ENCODE results near the gene CA10. TPM values are rescaled to one million over a fixed set of nuclear protein-coding genes. Genes with fewer than 3 reads are reported as not detected.

Gene CA10
- total RNA-seq, 6 experiments from 2014 or later, result not detected

DNA sequence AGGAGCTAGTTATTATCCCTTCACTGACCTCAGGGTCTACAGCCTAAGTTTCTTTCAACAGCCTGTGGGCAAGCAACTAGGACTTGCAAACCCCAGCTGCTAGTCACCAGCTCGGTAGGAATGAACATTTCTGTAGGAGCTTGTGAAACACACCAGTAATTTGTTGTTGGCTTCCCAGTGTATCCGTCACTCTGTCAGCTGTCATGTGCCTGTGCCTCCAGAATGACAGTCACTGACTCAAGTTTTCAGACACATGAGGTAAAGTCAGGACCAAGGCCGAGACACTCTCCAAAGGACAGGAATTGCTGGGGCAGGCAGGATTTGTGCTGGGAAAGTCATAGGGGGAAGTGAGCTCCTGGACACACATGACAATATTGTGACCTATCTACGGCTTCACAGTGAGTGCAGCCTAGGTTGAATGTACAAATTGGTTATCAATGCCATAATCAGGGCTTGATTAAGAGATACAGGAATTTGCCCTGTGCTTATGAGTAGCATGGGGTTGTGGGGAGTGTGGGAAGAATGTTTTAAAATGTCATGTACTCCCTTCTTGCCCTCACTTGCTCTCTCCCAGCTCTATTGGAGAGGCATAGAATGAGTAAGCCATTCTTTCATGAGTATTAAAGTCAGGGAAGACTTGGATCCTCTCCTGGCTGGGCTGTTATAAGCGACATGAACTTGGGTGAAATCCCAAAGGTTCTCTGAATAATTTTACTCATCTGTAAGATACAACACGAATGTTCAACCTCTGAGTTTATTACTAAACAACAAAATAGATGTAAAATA is 506.8 kb downstream of the CA10 start:
- peaks cover 45% of the 10 kb centered on the region for H3K9me3 Mint-ChIP-seq
- H3K36me3 Mint-ChIP-seq (ENCODE audit: low read depth), result no peaks in the 10 kb centered on the region
- TF ChIP-seq CTCF (IDR thresholded peaks at IDR 0.05), result no peak
- no peak overlapping the region for H3K4me3 Mint-ChIP-seq
- peaks cover 3% of the 10 kb centered on the region for H3K27me3 Mint-ChIP-seq (ENCODE audit: insufficient read depth)
- H3K27ac Mint-ChIP-seq, result no peak overlapping the region
- no peak for DNase-seq
- no peaks in the 10 kb centered on the region for H3K4me1 Mint-ChIP-seq (ENCODE audit: low read depth)

DNA sequence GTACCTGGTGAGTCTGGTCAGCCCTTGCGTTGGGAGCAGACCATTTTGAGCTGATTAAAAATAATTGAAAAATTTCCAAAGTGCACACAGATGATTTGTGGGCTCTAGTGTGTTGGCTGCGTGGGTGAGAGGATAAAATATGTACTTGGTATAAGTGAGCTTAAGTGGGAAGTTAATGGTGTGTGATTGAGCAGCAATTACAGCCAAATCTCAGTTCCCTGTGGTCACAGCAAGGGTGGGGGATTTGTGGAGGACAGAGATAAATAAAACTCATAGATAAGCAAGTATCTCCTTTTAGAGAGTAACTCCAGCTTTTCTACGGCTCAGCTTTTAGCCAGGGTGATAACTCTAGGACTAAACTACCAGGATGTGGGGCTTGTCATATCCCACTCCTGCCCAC is 507.7 kb downstream of the CA10 start:
- Mint-ChIP-seq H3K4me1 (ENCODE audit: low read depth) (no peaks in the 10 kb centered on the region), H3K9me3 (peaks cover 45% of the 10 kb centered on the region), H3K36me3 (ENCODE audit: low read depth) (no peaks in the 10 kb centered on the region), H3K4me3 (no peak overlapping the region), H3K27me3 (ENCODE audit: insufficient read depth) (peaks cover 3% of the 10 kb centered on the region), H3K27ac (no peak overlapping the region)
- no peak for DNase-seq
- TF ChIP-seq CTCF (IDR thresholded peaks at IDR 0.05), result no peak

- Mint-ChIP-seq H3K27ac (no peak overlapping the region), H3K9me3 (peaks cover 46% of the 10 kb centered on the region), H3K4me3 (no peak overlapping the region), H3K27me3 (ENCODE audit: insufficient read depth) (peaks cover 3% of the 10 kb centered on the region), H3K36me3 (ENCODE audit: low read depth) (no peaks in the 10 kb centered on the region), H3K4me1 (ENCODE audit: low read depth) (no peaks in the 10 kb centered on the region)
- no peak for TF ChIP-seq CTCF (IDR thresholded peaks at IDR 0.05)
- DNase-seq, result no peak
Observed at GRCh38 chr17:51650202-51650601, 508.3 kb downstream of the CA10 start.

DNA sequence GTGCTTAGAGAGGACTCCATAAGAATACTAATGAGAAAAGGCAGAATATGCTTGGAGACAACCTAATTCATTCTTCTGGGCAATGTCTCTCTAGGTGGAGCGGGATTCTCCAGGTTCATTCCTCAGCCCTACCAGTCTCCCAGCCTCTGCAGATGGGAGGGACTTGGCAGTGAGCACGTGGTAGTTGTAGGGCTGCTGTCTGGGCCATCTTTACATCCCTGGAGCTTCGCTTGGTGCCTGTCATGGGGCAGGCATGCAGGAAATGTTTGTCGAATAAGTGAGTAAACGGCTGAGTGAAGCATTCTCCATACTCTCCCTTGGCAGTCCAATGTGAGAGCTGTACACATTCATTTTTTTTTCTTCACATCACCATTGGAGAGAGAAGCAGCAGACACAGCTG is 510.7 kb downstream of the CA10 start:
- TF ChIP-seq CTCF (IDR thresholded peaks at IDR 0.05), result no peak
- Mint-ChIP-seq H3K9me3 (peaks cover 59% of the 10 kb centered on the region), H3K36me3 (ENCODE audit: low read depth) (no peaks in the 10 kb centered on the region), H3K27me3 (ENCODE audit: insufficient read depth) (peaks cover 3% of the 10 kb centered on the region; the same call in 1 of the 2 replicates), H3K4me1 (ENCODE audit: low read depth) (no peaks in the 10 kb centered on the region), H3K4me3 (no peak overlapping the region), H3K27ac (no peak overlapping the region)
- DNase-seq, result no peak

GRCh38 chr17:51647067-51647466 is 511.4 kb downstream of the CA10 start:
- no peaks in the 10 kb centered on the region for H3K4me1 Mint-ChIP-seq (ENCODE audit: low read depth)
- DNase-seq, result no peak
- H3K27ac Mint-ChIP-seq, result no peak overlapping the region
- no peaks in the 10 kb centered on the region for H3K36me3 Mint-ChIP-seq (ENCODE audit: low read depth)
- H3K4me3 Mint-ChIP-seq, result no peak overlapping the region
- TF ChIP-seq CTCF (IDR thresholded peaks at IDR 0.05), result no peak
- peaks cover 54% of the 10 kb centered on the region for H3K9me3 Mint-ChIP-seq
- H3K27me3 Mint-ChIP-seq (ENCODE audit: insufficient read depth), result peaks cover 3% of the 10 kb centered on the region; the same call in 1 of the 2 replicates
